Colonic mucosa (tissue), 4 donors: Measurements from ENCODE around the gene RAB11FIP3. TPM values are rescaled to one million over a fixed set of nuclear protein-coding genes. Genes with fewer than 3 reads are reported as not detected.

Source experiments
- DNase-seq: peaks from one replicate; pipeline ENCODE4 v3.0.0-alpha.2; 2020
- H3K27ac ChIP-seq: fragments of 200-600 bp; one replicate; pipeline ENCODE4 v1.8.0; 2021
- H3K27me3 ChIP-seq: fragments of 200-600 bp; one replicate; pipeline ENCODE4 v1.8.0; 2021
- H3K36me3 ChIP-seq: fragments of 200-600 bp; one replicate; pipeline ENCODE4 v1.8.0; 2021
- H3K4me1 ChIP-seq: fragments of 200-600 bp; one replicate; pipeline ENCODE4 v1.8.0; 2021; ENCODE audit warnings: mild to moderate bottlenecking
- H3K4me3 ChIP-seq: fragments of 200-600 bp; one replicate; pipeline ENCODE4 v1.8.0; 2021
- H3K9ac ChIP-seq, 2 donors: one replicate each; pipeline ENCODE4 v1.7.0; 2013; ENCODE audit warnings: control low read depth in 2 of 2, low read depth in 2 of 2, low read length in 2 of 2
- H3K9me3 ChIP-seq: fragments of 200-600 bp; one replicate; pipeline ENCODE4 v1.8.0; 2021
- intact Hi-C: fragments of 100-400 bp; cut with DNase I; formaldehyde crosslinking; loops from one replicate; pipeline ENCODE4 v1.14.1; 2022
- total RNA-seq, 2 donors: library from RNA; stranded (reverse); fragmentation: NEBNext Ultra II Directional in 1 of 2; extraction: Animal tissue kit (Norgen Biotek cat#: 25700) in 1 of 2; gene quantifications; one replicate each; pipeline ENCODE4 v1.2.1, GENCODE V29; 2021
- TF ChIP-seq, protein P1 (sequence below): fragments of 200-600 bp; IDR thresholded peaks from one replicate; pipeline ENCODE4 v1.8.0; 2022; ENCODE audit warnings: antibody characterized with exemption, mild to moderate bottlenecking
- donor health status: healthy.
- donor health status: DM: no; HTN: no; CAD: no.
- donor health status: DM: no; HTN: no; CAD: no.

RAB11FIP3 gene
- total RNA-seq, 2 donors from 2014 or later, result 20.9 to 22.3 TPM

DNA sequence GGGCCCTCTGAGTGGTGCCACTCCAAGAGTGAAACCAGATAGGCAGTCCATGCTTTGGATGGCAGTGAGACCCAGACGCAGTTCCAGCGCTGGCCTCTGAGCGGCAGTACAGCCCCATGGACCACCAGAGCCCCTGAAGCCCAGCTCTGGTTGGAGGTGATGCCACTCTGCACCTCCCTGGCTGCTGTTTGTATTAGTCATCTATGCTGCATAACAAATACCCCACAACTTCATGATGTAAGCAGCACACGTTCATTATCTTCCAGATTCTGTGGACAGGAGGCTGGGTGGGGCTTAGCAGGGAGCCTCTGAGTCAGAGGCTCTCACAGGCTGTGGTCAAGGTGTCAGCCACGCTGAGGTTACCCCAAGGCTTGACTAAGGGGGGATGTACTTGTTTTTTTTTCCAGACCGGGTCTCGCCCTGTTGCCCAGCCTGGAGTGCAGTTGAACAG is 33.5 kb upstream of the RAB11FIP3 start:
- TF ChIP-seq, protein P1, sequence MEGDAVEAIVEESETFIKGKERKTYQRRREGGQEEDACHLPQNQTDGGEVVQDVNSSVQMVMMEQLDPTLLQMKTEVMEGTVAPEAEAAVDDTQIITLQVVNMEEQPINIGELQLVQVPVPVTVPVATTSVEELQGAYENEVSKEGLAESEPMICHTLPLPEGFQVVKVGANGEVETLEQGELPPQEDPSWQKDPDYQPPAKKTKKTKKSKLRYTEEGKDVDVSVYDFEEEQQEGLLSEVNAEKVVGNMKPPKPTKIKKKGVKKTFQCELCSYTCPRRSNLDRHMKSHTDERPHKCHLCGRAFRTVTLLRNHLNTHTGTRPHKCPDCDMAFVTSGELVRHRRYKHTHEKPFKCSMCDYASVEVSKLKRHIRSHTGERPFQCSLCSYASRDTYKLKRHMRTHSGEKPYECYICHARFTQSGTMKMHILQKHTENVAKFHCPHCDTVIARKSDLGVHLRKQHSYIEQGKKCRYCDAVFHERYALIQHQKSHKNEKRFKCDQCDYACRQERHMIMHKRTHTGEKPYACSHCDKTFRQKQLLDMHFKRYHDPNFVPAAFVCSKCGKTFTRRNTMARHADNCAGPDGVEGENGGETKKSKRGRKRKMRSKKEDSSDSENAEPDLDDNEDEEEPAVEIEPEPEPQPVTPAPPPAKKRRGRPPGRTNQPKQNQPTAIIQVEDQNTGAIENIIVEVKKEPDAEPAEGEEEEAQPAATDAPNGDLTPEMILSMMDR, result peak; percentile 65
- H3K4me1 ChIP-seq, result peaks cover 4% of the 10 kb centered on the region
- intact Hi-C loops, result no loop called here
- DNase-seq, result peak; percentile 69
- no peaks in the 10 kb centered on the region for H3K9me3 ChIP-seq
- no peak overlapping the region for H3K9ac ChIP-seq
- H3K4me3 ChIP-seq, result no peak overlapping the region
- H3K36me3 ChIP-seq, result no peaks in the 10 kb centered on the region
- H3K27ac ChIP-seq, result no peak overlapping the region
- no peaks in the 10 kb centered on the region for H3K27me3 ChIP-seq

DNA sequence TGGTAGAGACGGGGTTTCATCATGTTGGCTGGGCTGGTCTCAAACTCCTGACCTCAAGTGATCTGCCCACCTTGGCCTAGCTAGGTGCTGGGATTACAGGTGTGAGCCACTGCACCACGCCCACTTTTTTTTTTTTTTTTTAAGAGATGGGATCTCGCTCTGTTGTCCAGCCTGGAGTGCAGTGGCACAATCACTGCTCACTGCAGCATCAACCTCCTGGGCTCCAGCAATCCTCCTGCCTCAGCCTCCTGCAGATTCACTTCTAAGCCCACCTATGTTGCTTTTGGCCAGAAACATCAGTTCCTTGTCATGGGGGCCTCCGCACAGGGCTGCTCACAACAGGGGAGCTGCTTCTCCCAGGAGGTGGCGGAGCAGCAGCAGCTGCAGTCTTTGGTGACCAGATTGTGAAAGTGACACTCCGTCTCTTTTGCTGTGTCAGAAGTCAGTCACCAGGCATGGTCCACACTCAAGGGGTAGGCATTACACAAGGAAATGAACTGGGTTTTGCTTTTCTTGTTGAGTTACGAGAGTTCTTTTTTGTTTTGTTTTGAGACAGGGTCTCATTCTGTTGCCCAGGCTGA is 32.9 kb upstream of the RAB11FIP3 start:
- TF ChIP-seq, protein P1, result no peak
- Histone ChIP-seq H3K36me3 (no peaks in the 10 kb centered on the region), H3K4me1 (peaks cover 4% of the 10 kb centered on the region), H3K9me3 (no peaks in the 10 kb centered on the region), H3K27ac (no peak overlapping the region), H3K27me3 (no peaks in the 10 kb centered on the region), H3K9ac (no peak overlapping the region), H3K4me3 (no peak overlapping the region)
- no peak for DNase-seq
- intact Hi-C loops, result no loop called here

DNA sequence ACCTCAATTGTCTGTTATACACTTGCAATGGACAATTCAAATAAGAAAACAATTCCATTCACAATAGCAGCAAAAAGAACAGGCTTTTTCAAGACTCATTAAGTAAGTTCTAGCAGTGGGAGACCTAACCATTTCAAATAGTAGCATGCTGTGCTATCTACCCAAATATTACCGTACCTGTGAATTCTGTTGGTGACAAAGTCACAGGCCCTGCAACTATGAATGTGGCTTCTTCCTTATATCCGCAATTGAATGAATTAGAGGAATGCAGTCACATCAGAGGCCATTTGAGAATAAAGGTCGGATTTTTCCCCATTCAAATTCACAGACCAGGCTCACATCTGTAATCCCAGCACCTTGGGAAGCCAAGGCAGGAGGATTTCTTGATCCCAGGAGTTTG is 29.2 kb upstream of the RAB11FIP3 start:
- Histone ChIP-seq H3K27me3 (no peaks in the 10 kb centered on the region), H3K4me1 (peaks cover 4% of the 10 kb centered on the region), H3K4me3 (no peak overlapping the region), H3K9ac (no peak overlapping the region), H3K27ac (no peak overlapping the region), H3K9me3 (no peaks in the 10 kb centered on the region), H3K36me3 (no peaks in the 10 kb centered on the region)
- TF ChIP-seq, protein P1, result no peak
- DNase-seq, result no peak
- intact Hi-C loops, result no loop called here

DNA sequence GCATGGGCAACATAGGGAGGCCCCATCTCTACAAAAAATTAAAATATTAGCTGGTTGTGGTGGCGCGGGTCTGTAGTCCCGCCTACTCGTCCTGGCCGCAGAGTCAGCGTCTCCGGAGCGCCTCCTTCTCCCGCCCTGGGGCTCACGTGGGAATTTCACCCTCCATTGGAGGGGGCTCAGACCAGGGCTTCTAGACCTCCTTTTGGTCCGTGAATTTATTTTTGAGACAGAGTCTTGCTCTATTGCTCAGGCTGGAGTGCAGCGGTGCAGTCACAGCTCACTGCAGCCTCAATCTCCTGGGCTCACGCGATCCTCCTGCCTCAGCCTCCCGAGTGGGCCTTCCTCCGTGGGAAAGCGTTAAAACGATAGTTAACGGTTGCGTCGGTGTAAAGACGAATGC is 28.8 kb upstream of the RAB11FIP3 start:
- no peaks in the 10 kb centered on the region for H3K27me3 ChIP-seq
- H3K9me3 ChIP-seq, result no peaks in the 10 kb centered on the region
- TF ChIP-seq, protein P1, result no peak
- DNase-seq, result no peak
- no peak overlapping the region for H3K9ac ChIP-seq
- H3K36me3 ChIP-seq, result no peaks in the 10 kb centered on the region
- intact Hi-C loops, result no loop called here
- no peak overlapping the region for H3K27ac ChIP-seq
- H3K4me1 ChIP-seq, result peaks cover 4% of the 10 kb centered on the region
- H3K4me3 ChIP-seq, result peak overlapping the region; percentile 49

DNA sequence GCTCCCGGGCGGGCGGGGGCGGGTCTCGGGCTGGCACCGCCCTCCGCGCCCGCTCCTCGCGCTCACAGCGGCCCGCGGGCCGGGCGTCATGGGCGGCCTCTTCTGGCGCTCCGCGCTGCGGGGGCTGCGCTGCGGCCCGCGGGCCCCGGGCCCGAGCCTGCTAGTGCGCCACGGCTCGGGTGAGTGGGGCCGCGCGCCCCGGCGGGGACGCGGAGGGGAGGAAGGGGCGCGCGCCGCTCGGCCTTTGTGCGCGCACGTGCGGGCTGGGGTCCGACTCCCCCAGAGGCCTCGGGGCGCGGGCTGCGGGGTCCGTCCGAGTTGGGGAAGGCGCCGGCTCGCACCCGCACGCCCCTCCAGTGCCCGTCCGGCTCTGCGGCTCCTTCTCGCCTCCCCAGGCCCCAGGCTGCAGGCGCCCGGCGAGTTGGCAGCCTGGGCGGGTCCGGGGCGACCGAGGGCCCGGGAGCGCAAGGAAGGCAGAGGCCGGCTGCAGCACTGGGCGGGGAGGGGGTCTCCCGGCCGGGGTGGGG is 28.3 kb upstream of the RAB11FIP3 start, which contains the start of gene NME4:
Gene NME4 (plus strand): TSS at position 65 of the 527 bp plus-strand sequence. CDS start 24 bp downstream, at position 89.
- no peaks in the 10 kb centered on the region for H3K27me3 ChIP-seq
- no peaks in the 10 kb centered on the region for H3K36me3 ChIP-seq
- no peaks in the 10 kb centered on the region for H3K9me3 ChIP-seq
- peak within 1 kb of the TSS; percentile 49 for H3K4me3 ChIP-seq
- H3K4me1 ChIP-seq, result peaks cover 4% of the 10 kb centered on the region
- H3K9ac ChIP-seq, result peak within 1 kb of the TSS in 1 of 2 donors; percentile 70
- TF ChIP-seq, protein P1, result no peak
- intact Hi-C loops, result no loop called here
- peak within 1 kb of the TSS; percentile 27 for H3K27ac ChIP-seq
- no peak for DNase-seq
